Measurements from ENCODE around the gene MED9. TPM values are rescaled to one million over a fixed set of nuclear protein-coding genes. Genes with fewer than 3 reads are reported as not detected.

The MED9 gene
- total and polyA plus RNA-seq, 10 of the 15 experiments (the other 5 are each of a cell fraction or from before 2014, with no cell fraction given), result 1.5 to 22.4 (median 14.8) TPM

GRCh38 chr17:17525956-17526355 is 49.2 kb downstream of the MED9 start (continued):
- TF ChIP-seq RELB (IDR thresholded peaks at IDR 0.05; ENCODE audit: low read depth) (no peak), RUNX3 (IDR thresholded peaks at IDR 0.05; ENCODE audit: low read length) (no peak), NFXL1 (IDR thresholded peaks at IDR 0.05; ENCODE audit: borderline replicate concordance) (no peak), JUNB (IDR thresholded peaks at IDR 0.05) (no peak), CBFB (IDR thresholded peaks at IDR 0.05; ENCODE audit: low read depth) (no peak), RFX5 (IDR thresholded peaks at IDR 0.05; ENCODE audit: low read depth, low read length) (no peak), HDGF (IDR thresholded peaks at IDR 0.05) (no peak)

- ChIA-PET RAD21 (ENCODE audit: unreplicated experiment) (no interaction called here), POLR2A (no interaction called here), SMC1A (ENCODE audit: uncharacterized antibody, unreplicated experiment) (no interaction called here), CTCF (no interaction called here)
- ATAC-seq (no peak), DNase-seq (ENCODE audit: low read depth, low spot score) (no peak), FAIRE-seq (no peak)
- Histone ChIP-seq H3K4me2 (ENCODE audit: control insufficient read depth, insufficient read depth) (no peak overlapping the region), H3K36me3 (ENCODE audit: control insufficient read depth in 2 of 2, insufficient read depth in 2 of 2, low read length in 1 of 2) (no peaks in the 10 kb centered on the region), H3K79me2 (ENCODE audit: control insufficient read depth, insufficient read depth, low read length) (no peaks in the 10 kb centered on the region), H2AFZ (ENCODE audit: control insufficient read depth, low read depth, low read length) (no peak overlapping the region), H3K27me3 (replicated peaks in 1 of 2; ENCODE audit: control insufficient read depth in 2 of 2, insufficient read depth in 2 of 2, low read length in 1 of 2) (no peaks in the 10 kb centered on the region), H3K4me3 (no peak overlapping the region), H3K27ac (ENCODE audit: control insufficient read depth, insufficient read depth) (no peak overlapping the region), H4K20me1 (ENCODE audit: control insufficient read depth, insufficient read depth) (no peaks in the 10 kb centered on the region), H3K9ac (ENCODE audit: control insufficient read depth, insufficient read depth, low read length) (no peak overlapping the region), H3K4me1 (ENCODE audit: control insufficient read depth, insufficient read depth, low read length) (no peaks in the 10 kb centered on the region), H3K9me3 (replicated peaks; ENCODE audit: control insufficient read depth, insufficient read depth, low read length) (no peaks in the 10 kb centered on the region)
- in situ Hi-C loops (cut with MboI), result no loop called here
- intact Hi-C loops (cut with micrococcal nuclease; ENCODE audit: unreplicated experiment), result no loop called here
- BruUV-seq (replicated peaks), result no TSS peak
- 77% methylated on average over 14 of the region's 14 CpGs for WGBS (ENCODE audit: insufficient coverage, insufficient replicate concordance, low lambda C conversion rate, missing lambda C conversion rate)
- TF ChIP-seq KDM1A (IDR thresholded peaks at IDR 0.05; ENCODE audit: borderline replicate concordance) (no peak), RAD51 (IDR thresholded peaks at IDR 0.05) (no peak), NFXL1 (IDR thresholded peaks at IDR 0.05; ENCODE audit: borderline replicate concordance) (no peak), ZBED1 (IDR thresholded peaks at IDR 0.05; ENCODE audit: borderline replicate concordance) (no peak), NBN (IDR thresholded peaks at IDR 0.05) (no peak), EED (IDR thresholded peaks at IDR 0.05; ENCODE audit: low read depth) (no peak), NRF1 (conservative IDR thresholded peaks at IDR 0.05; ENCODE audit: low read depth, low read length) (no peak), YBX1 (IDR thresholded peaks at IDR 0.05) (no peak), CTCF (IDR thresholded peaks at IDR 0.05 in 2 of 3, conservative IDR thresholded peaks at IDR 0.05 in 1 of 3; ENCODE audit: control insufficient read depth in 2 of 3, extremely low read depth in 1 of 3, insufficient read depth in 1 of 3, low read depth in 3 of 3, low read length in 3 of 3) (no peak), MYC (IDR thresholded peaks at IDR 0.05; ENCODE audit: insufficient read depth, insufficient read length, insufficient replicate concordance, low read length, severe bottlenecking) (no peak), BMI1 (IDR thresholded peaks at IDR 0.05; ENCODE audit: borderline replicate concordance) (no peak), BCLAF1 (IDR thresholded peaks at IDR 0.05) (no peak), POLR2AphosphoS2 (IDR thresholded peaks at IDR 0.05; ENCODE audit: low read depth, low read length) (no peak), DPF2 (IDR thresholded peaks at IDR 0.05) (no peak)
Measured at GRCh38 chr17:17526369-17526768, 49.6 kb downstream of the MED9 start.
